Measurements from ENCODE around the gene BOC. TPM values are rescaled to one million over a fixed set of nuclear protein-coding genes. Genes with fewer than 3 reads are reported as not detected.

The BOC gene
- total RNA-seq, 4 donors from 2014 or later: 3.7 to 7.4 (median 4.6) TPM

GRCh38 chr3:113262304-113262665 is 50.9 kb downstream of the BOC start:
- H3K4me1 ChIP-seq: peaks cover 24 to 26% of the 10 kb centered on the region in 2 donors
- no peaks in the 10 kb centered on the region for H3K36me3 ChIP-seq
- H3K4me3 ChIP-seq: no peak overlapping the region
- no peaks in the 10 kb centered on the region for H3K9me3 ChIP-seq
- intact Hi-C loops (cut with DNase I; ENCODE audit: low total_unique reads): no loop called here
- no peak overlapping the region for H3K27ac ChIP-seq
- in situ Hi-C loops (cut with MboI; ENCODE audit: low sequenced_read_pairs in 4 of 4): no loop called here
- no peak for ATAC-seq
- DNase-seq: no peak
- TF ChIP-seq POLR2A (IDR thresholded peaks at IDR 0.05) (no peak), CTCF (IDR thresholded peaks at IDR 0.05 in 4 of 5, conservative IDR thresholded peaks at IDR 0.05 in 1 of 5) (no peak)
- H3K27me3 ChIP-seq: no peaks in the 10 kb centered on the region

GRCh38 chr3:113263020-113263419 is 51.7 kb downstream of the BOC start:
- peak in 1 of 2 donors; percentile 32 for DNase-seq
- peak in 1 of 2 donors; percentile 9 for ATAC-seq
- no peaks in the 10 kb centered on the region for H3K36me3 ChIP-seq
- H3K4me3 ChIP-seq: no peak overlapping the region
- in situ Hi-C loops (cut with MboI; ENCODE audit: low sequenced_read_pairs in 4 of 4) (no loop called here), intact Hi-C loops (cut with DNase I; ENCODE audit: low total_unique reads) (no loop called here)
- H3K27ac ChIP-seq: no peak overlapping the region
- peaks cover 24 to 26% of the 10 kb centered on the region in 2 donors for H3K4me1 ChIP-seq
- TF ChIP-seq POLR2A (IDR thresholded peaks at IDR 0.05): no peak
- TF ChIP-seq CTCF (IDR thresholded peaks at IDR 0.05 in 4 of 5, conservative IDR thresholded peaks at IDR 0.05 in 1 of 5): no peak
- no peaks in the 10 kb centered on the region for H3K9me3 ChIP-seq
- H3K27me3 ChIP-seq: no peaks in the 10 kb centered on the region

- Histone ChIP-seq H3K27ac (no peak overlapping the region), H3K36me3 (no peaks in the 10 kb centered on the region), H3K4me1 (peaks cover 24 to 26% of the 10 kb centered on the region in 2 donors), H3K9me3 (no peaks in the 10 kb centered on the region), H3K27me3 (no peaks in the 10 kb centered on the region), H3K4me3 (no peak overlapping the region)
- intact Hi-C loops (cut with DNase I; ENCODE audit: low total_unique reads): no loop called here
- no peak for TF ChIP-seq POLR2A (IDR thresholded peaks at IDR 0.05)
- no peak for TF ChIP-seq CTCF (IDR thresholded peaks at IDR 0.05 in 4 of 5, conservative IDR thresholded peaks at IDR 0.05 in 1 of 5)
- in situ Hi-C loops (cut with MboI; ENCODE audit: low sequenced_read_pairs in 4 of 4): no loop called here
- DNase-seq (no peak), ATAC-seq (no peak)
Measured at GRCh38 chr3:113263778-113264177, 52.4 kb downstream of the BOC start.

- in situ Hi-C loops (cut with MboI; ENCODE audit: low sequenced_read_pairs in 4 of 4): no loop called here
- H3K9me3 ChIP-seq: no peaks in the 10 kb centered on the region
- intact Hi-C loops (cut with DNase I; ENCODE audit: low total_unique reads): no loop called here
- no peak overlapping the region for H3K27ac ChIP-seq
- peaks cover 24 to 26% of the 10 kb centered on the region in 2 donors for H3K4me1 ChIP-seq
- H3K27me3 ChIP-seq: no peaks in the 10 kb centered on the region
- no peak overlapping the region for H3K4me3 ChIP-seq
- ATAC-seq (peak; percentile 55 to 78), DNase-seq (peak in 1 of 2 donors; percentile 34)
- TF ChIP-seq POLR2A (IDR thresholded peaks at IDR 0.05): no peak
- no peak for TF ChIP-seq CTCF (IDR thresholded peaks at IDR 0.05 in 4 of 5, conservative IDR thresholded peaks at IDR 0.05 in 1 of 5)
- H3K36me3 ChIP-seq: no peaks in the 10 kb centered on the region
Measured at GRCh38 chr3:113264283-113265131, 53.1 kb downstream of the BOC start.
